Naive thymus-derived CD4-positive, alpha-beta T cell (primary cell): ENCODE measurements around the gene PXN. TPM values are rescaled to one million over a fixed set of nuclear protein-coding genes. Genes with fewer than 3 reads are reported as not detected.

ENCODE experiments used
- ATAC-seq: fragments of 150-1000 bp; cut with Tn5 transposase; 2 replicates; pipeline ENCODE4 v1.10.0; 2021; ENCODE audit warnings: mild to moderate bottlenecking, moderate library complexity
- CTCF ChIA-PET: fragments of 350-600 bp; sonication (Branson Sonifier 250); formaldehyde crosslinking; loops from one replicate; lab custom pipeline; 2021; ENCODE audit warnings: antibody characterized with exemption; lab: Charles Lee
- POLR2A ChIA-PET: fragments of 350-600 bp; sonication (Branson Sonifier 250); formaldehyde crosslinking; loops from one replicate; lab custom pipeline; 2021; ENCODE audit warnings: antibody characterized with exemption, inconsistent platforms; lab: Charles Lee
- DNase-seq, 9 donors: peaks; one replicate each; pipeline versions ENCODE4 v3.0.0 to v3.0.0-alpha.2; 2020 to 2022; ENCODE audit warnings: mixed read lengths in 1 of 9
- H3K27ac ChIP-seq: one replicate; pipeline ENCODE4 v1.7.0; 2013; ENCODE audit warnings: mild to moderate bottlenecking, low read depth, low read length, moderate library complexity
- H3K27me3 ChIP-seq, 2 donors: one replicate each; pipeline ENCODE4 v1.7.0; 2013; ENCODE audit warnings: low read length in 2 of 2, mild to moderate bottlenecking in 2 of 2, moderate library complexity in 2 of 2; ENCODE audit not compliant: control insufficient read depth in 2 of 2, insufficient read depth in 2 of 2
- H3K36me3 ChIP-seq, 3 experiments: 1 replicate in 2 of 3; 2 replicates in 1 of 3; pipeline ENCODE4 v1.7.0; 2013; ENCODE audit warnings: low read length in 3 of 3, mild to moderate bottlenecking in 3 of 3, moderate library complexity in 1 of 3; ENCODE audit not compliant: insufficient read depth in 3 of 3, control insufficient read depth in 2 of 3
- H3K4me1 ChIP-seq, 2 donors: one replicate each; pipeline ENCODE4 v1.7.0; 2013; ENCODE audit warnings: low read length in 2 of 2, mild to moderate bottlenecking in 2 of 2, moderate library complexity in 1 of 2; ENCODE audit not compliant: control insufficient read depth in 2 of 2, insufficient read depth in 2 of 2
- H3K4me3 ChIP-seq: 2 replicates; pipeline ENCODE4 v1.7.0; 2013; ENCODE audit warnings: mild to moderate bottlenecking, low read length
- H3K9me3 ChIP-seq, 3 experiments: 1 replicate in 2 of 3; 2 replicates in 1 of 3; pipeline ENCODE4 v1.7.0; 2013; ENCODE audit warnings: low read length in 3 of 3; ENCODE audit not compliant: control insufficient read depth in 2 of 3
- H3K27ac Mint-ChIP-seq, 9 donors: one replicate each; pipeline ENCODE4 v1.8.0; 2020 to 2022; ENCODE audit warnings: mixed read lengths in 9 of 9, mild to moderate bottlenecking in 8 of 9, moderate library complexity in 5 of 9, inconsistent platforms in 2 of 9
- H3K27me3 Mint-ChIP-seq, 5 donors: one replicate each; pipeline ENCODE4 v1.8.0; 2021 to 2022; ENCODE audit warnings: mixed read lengths in 5 of 5, mild to moderate bottlenecking in 1 of 5
- H3K36me3 Mint-ChIP-seq, 5 donors: one replicate each; pipeline ENCODE4 v1.8.0; 2020 to 2022; ENCODE audit warnings: mixed read lengths in 5 of 5, mild to moderate bottlenecking in 3 of 5, inconsistent platforms in 1 of 5
- H3K4me1 Mint-ChIP-seq, 7 donors: one replicate each; pipeline ENCODE4 v1.8.0; 2020 to 2022; ENCODE audit warnings: mixed read lengths in 7 of 7, mild to moderate bottlenecking in 3 of 7, inconsistent platforms in 1 of 7
- H3K4me3 Mint-ChIP-seq, 10 donors: one replicate each; pipeline ENCODE4 v1.8.0; 2020 to 2022; ENCODE audit warnings: mild to moderate bottlenecking in 10 of 10, mixed read lengths in 10 of 10, moderate library complexity in 6 of 10, inconsistent platforms in 2 of 10
- H3K9me3 Mint-ChIP-seq, 11 donors: one replicate each; pipeline ENCODE4 v1.8.0; 2020 to 2022; ENCODE audit warnings: mixed read lengths in 11 of 11, mild to moderate bottlenecking in 4 of 11, inconsistent platforms in 1 of 11, moderate library complexity in 1 of 11
- intact Hi-C, 2 donors: fragments of 100-400 bp; cut with micrococcal nuclease; formaldehyde crosslinking; loops; one replicate each; pipeline ENCODE4 v1.15.1; 2023
- polyA plus RNA-seq, 2 donors: library from polyadenylated mRNA; unstranded; fragments of 300-500 nt; fragmentation: Illumina TruSeq; gene quantifications; one replicate each; pipeline ENCODE4 v1.2.3, GENCODE V29; 2021
- total RNA-seq, 6 experiments: library from RNA in 5 of 6; stranded (reverse) in 5 of 6; gene quantifications; 1 replicate in 5 of 6; 2 replicates in 1 of 6; pipeline ENCODE4 v1.2.3 and lab custom pipeline; 2021 to 2026

Gene PXN
- 100 to 1,000 TPM; 103 to 202 (median 158) TPM for total RNA-seq
- 100 to 1,000 TPM in 1 of 2 donors, 10 to 100 TPM in 1; 84.3 to 114 TPM for polyA plus RNA-seq
- total RNA-seq (lab: John Stamatoyannopoulos, UW): 125 reads per million, percentile 88 among the genes with 10 or more reads in this experiment

DNA sequence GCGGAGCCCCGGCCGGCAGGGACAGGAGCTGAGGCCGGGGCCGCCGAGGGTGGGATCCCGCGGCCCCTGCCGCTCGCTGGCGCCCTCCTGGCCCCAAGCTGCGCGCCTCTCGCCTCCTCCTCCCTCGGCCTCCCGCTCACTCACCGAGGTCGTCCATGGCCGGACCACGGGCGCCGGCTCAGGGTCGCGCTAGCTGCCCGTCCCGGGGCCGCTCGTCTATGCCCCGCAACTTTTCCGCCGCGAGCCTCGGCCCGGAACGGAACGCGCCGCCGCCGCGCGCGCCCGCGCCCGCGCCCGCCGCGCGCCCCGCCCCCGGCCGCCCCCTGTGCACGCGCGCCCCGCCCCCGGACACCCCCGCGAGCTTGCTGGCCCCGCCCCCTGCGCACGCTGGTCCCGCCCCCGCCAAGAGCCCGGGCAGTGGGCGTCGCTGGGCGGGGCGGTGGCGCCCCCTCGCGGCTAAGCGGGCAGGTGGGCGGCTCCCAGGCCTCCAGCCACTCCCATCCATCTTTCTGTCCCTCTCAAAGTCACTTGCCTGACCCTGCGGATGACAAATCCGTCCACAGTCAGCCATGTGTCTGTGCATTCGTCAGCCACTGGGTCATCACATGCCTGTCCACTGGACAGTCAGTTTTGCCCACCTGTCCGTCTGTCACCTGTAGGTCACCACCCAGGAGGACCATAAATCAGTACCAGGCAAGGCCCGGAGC lies at the start of gene PXN:
PXN (minus strand) TSS at position 258 of the 707 bp plus-strand sequence; CDS start at position 157, 101 bp downstream.
- ChIA-PET CTCF (interaction anchor here (0.5 to 11.2 kb wide), 19 partner anchors 9 to 247 kb away, joined by 3 to 286 read pairs (median 5); partner anchors contain the start of genes RNU4-1, RPLP0 and SIRT4), POLR2A (interaction anchor here (0.9 to 9.6 kb wide), 9 partner anchors 9 to 64 kb away, joined by 3 to 235 read pairs (median 63); partner anchors contain the start of genes RNU4-1, RNU4-2 and RPLP0)
- DNase-seq (peak; percentile 83 to 98 (median 91)), ATAC-seq (peak; percentile 99)
- no peaks in the 10 kb centered on the region for H3K27me3 ChIP-seq
- Mint-ChIP-seq H3K4me3 (peak within 1 kb of the TSS; percentile 89 to 100 (median 93)), H3K27me3 (no peaks in the 10 kb centered on the region), H3K4me1 (peaks cover 17 to 46% (median 33%) of the 10 kb centered on the region in 7 donors), H3K9me3 (no peaks in the 10 kb centered on the region), H3K36me3 (peaks cover 3 to 29% (median 9%) of the 10 kb centered on the region in 5 donors), H3K27ac (peak within 1 kb of the TSS; percentile 86 to 97 (median 93))
- intact Hi-C loops: loop anchor here (1.0 to 2.0 kb wide), 9 partner anchors 13 to 277 kb away; partner anchors contain the start of genes RNU4-2 (in 2 of the 2), RPLP0 (in 2 of the 2), BICDL1 (in 1 of the 2) and SIRT4 (in 1 of the 2)
- peaks cover 29 to 40% of the 10 kb centered on the region in 2 donors for H3K4me1 ChIP-seq
- H3K9me3 ChIP-seq: no peaks in the 10 kb centered on the region
- peaks cover 0 to 6% (median 0%) of the 10 kb centered on the region in 3 experiments for H3K36me3 ChIP-seq
- peak within 1 kb of the TSS; percentile 76 for H3K4me3 ChIP-seq
- peak within 1 kb of the TSS; percentile 91 for H3K27ac ChIP-seq

DNA sequence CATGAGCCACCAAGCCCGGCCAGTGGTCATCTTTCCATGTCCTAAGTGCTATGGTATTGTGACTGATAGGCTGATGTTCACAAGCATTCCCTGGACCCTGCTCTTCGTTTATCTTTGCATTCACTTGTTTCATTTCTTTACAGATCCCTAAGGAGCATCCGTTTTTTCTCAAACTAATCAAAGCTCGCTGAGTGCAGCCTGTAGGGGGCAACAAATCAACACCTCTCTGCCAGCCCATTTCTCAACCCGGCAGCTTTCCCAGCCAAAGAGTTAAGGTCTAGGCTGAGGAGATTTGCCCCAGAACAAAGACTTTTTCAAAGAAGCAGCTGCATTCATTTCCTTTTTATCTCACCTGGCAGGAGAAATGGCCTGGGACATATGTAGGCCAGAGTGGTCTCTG lies 48.7 kb upstream of the PXN start:
- Mint-ChIP-seq H3K27ac (no peak overlapping the region), H3K36me3 (peaks cover 0 to 1% (median 0%) of the 10 kb centered on the region in 5 donors), H3K27me3 (peaks cover 0 to 4% (median 0%) of the 10 kb centered on the region in 5 donors), H3K4me3 (no peak overlapping the region), H3K9me3 (peaks cover 0 to 2% (median 0%) of the 10 kb centered on the region in 11 donors), H3K4me1 (peaks cover 4 to 16% (median 14%) of the 10 kb centered on the region in 7 donors)
- no peak overlapping the region for H3K4me3 ChIP-seq
- intact Hi-C loops: no loop called here
- no peaks in the 10 kb centered on the region for H3K27me3 ChIP-seq
- H3K9me3 ChIP-seq: no peaks in the 10 kb centered on the region
- DNase-seq (no peak), ATAC-seq (no peak)
- peaks cover 5 to 10% of the 10 kb centered on the region in 2 donors for H3K4me1 ChIP-seq
- CTCF ChIA-PET: no interaction called here
- POLR2A ChIA-PET: interaction anchor here (2.1 to 5.6 kb wide), 2 partner anchors 10 to 23 kb away, joined by 5 to 57 read pairs; partner anchors contain the start of gene SIRT4
- H3K27ac ChIP-seq: no peak overlapping the region
- no peaks in the 10 kb centered on the region for H3K36me3 ChIP-seq

- Mint-ChIP-seq H3K4me3 (peak within 1 kb of the TSS; percentile 87 to 100 (median 96)), H3K4me1 (peaks cover 0 to 16% (median 10%) of the 10 kb centered on the region in 7 donors), H3K27me3 (no peaks in the 10 kb centered on the region), H3K27ac (peak within 1 kb of the TSS; percentile 69 to 96 (median 87)), H3K36me3 (no peaks in the 10 kb centered on the region), H3K9me3 (no peaks in the 10 kb centered on the region)
- POLR2A ChIA-PET: interaction anchor here (0.7 to 4.8 kb wide), 11 partner anchors 10 to 829 kb away, joined by 3 to 118 read pairs (median 4); partner anchors contain the start of genes RNU4-1, RNU4-2 and RPLP0
- CTCF ChIA-PET: interaction anchor here (0.6 to 1.8 kb wide), 12 partner anchors 10 to 407 kb away, joined by 3 to 14 read pairs (median 3); partner anchors contain the start of genes PLA2G1B, RNU4-1, RNU4-2 and RPLP0
- Histone ChIP-seq H3K4me1 (peaks cover 0 to 4% of the 10 kb centered on the region in 2 donors), H3K27me3 (no peaks in the 10 kb centered on the region), H3K36me3 (no peaks in the 10 kb centered on the region), H3K27ac (peak within 1 kb of the TSS; percentile 72), H3K4me3 (peak within 1 kb of the TSS; percentile 98), H3K9me3 (no peaks in the 10 kb centered on the region)
- intact Hi-C loops: loop anchor here (1.0 to 2.0 kb wide), 6 partner anchors 9 to 167 kb away; partner anchors contain the start of genes RNU4-1 (in 2 of the 2), PXN (in 1 of the 2), RPLP0 (in 1 of the 2) and SRSF9 (in 1 of the 2)
- ATAC-seq (peak; percentile 100), DNase-seq (peak; percentile 65 to 90 (median 87))
Observed at GRCh38 chr12:120301962-120302815, 36.7 kb upstream of the PXN start, which contains the start of gene SIRT4. TSS of gene SIRT4 (plus strand) at chr12:120302321. CDS start at chr12:120303562, 1,241 bp downstream.

GRCh38 chr12:120292661-120293531 lies 27.4 kb upstream of the PXN start, which contains the start of gene RNU4-1:
TSS of gene RNU4-1 (minus strand) at chr12:120293237.
- peaks cover 0 to 14% (median 0%) of the 10 kb centered on the region in 5 donors for H3K27me3 Mint-ChIP-seq
- POLR2A ChIA-PET: interaction anchor here (0.6 to 9.8 kb wide), 39 partner anchors 7 to 1933 kb away, joined by 3 to 182 read pairs (median 5); partner anchors contain the start of genes BICDL1, COQ5, COX6A1 and DYNLL1
- peaks cover 0 to 9% (median 4%) of the 10 kb centered on the region in 7 donors for H3K4me1 Mint-ChIP-seq
- DNase-seq: peak; percentile 51 to 93 (median 89)
- no peak within 1 kb of the TSS for H3K4me3 Mint-ChIP-seq
- peak; percentile 58 for ATAC-seq
- Histone ChIP-seq H3K9me3 (no peaks in the 10 kb centered on the region), H3K4me3 (peak within 1 kb of the TSS; percentile 64), H3K27ac (peak within 1 kb of the TSS; percentile 100), H3K4me1 (no peaks in the 10 kb centered on the region), H3K27me3 (no peaks in the 10 kb centered on the region), H3K36me3 (peaks cover 0 to 4% (median 0%) of the 10 kb centered on the region in 3 experiments)
- peak within 1 kb of the TSS in 1 of 9 donors; percentile 62 for H3K27ac Mint-ChIP-seq
- no peaks in the 10 kb centered on the region for H3K9me3 Mint-ChIP-seq
- H3K36me3 Mint-ChIP-seq: no peaks in the 10 kb centered on the region
- intact Hi-C loops: loop anchor here (1.0 to 5.0 kb wide), 9 partner anchors 9 to 626 kb away; partner anchors contain the start of genes SIRT4 (in 2 of the 2), BICDL1 (in 1 of the 2), PRKAB1 (in 1 of the 2) and RAB35 (in 1 of the 2)
- CTCF ChIA-PET: interaction anchor here (0.6 to 2.8 kb wide), 9 partner anchors 9 to 92 kb away, joined by 3 to 14 read pairs (median 3); partner anchors contain the start of genes PXN, RPLP0 and SIRT4

DNA sequence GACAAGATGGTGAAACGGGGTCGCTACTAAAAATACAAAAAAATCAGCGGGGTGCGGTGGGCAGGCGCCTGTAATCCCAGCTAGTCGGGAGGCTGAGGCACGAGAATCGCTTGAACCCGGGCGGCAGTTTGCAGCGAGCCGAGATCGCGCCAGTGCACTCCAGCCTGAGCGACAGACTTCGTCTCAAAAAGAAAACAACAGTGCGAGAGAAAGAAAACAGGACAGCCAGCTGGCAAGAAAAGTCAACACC lies 26.8 kb upstream of the PXN start:
- intact Hi-C loops: loop anchor here (1.0 to 5.0 kb wide), 6 partner anchors 32 to 625 kb away; partner anchors contain the start of genes BICDL1 (in 1 of the 2), PRKAB1 (in 1 of the 2) and RAB35 (in 1 of the 2)
- peak overlapping the region; percentile 100 for H3K27ac ChIP-seq
- DNase-seq (no peak), ATAC-seq (peak; percentile 0)
- peak overlapping the region; percentile 64 for H3K4me3 ChIP-seq
- Mint-ChIP-seq H3K27ac (no peak overlapping the region), H3K4me3 (no peak overlapping the region), H3K36me3 (no peaks in the 10 kb centered on the region), H3K27me3 (peaks cover 0 to 15% (median 0%) of the 10 kb centered on the region in 5 donors), H3K4me1 (peaks cover 0 to 9% (median 4%) of the 10 kb centered on the region in 7 donors), H3K9me3 (no peaks in the 10 kb centered on the region)
- CTCF ChIA-PET: interaction anchor here (1.0 to 2.8 kb wide), 6 partner anchors 10 to 91 kb away, joined by 3 to 14 read pairs (median 4); partner anchors contain the start of genes PXN, RPLP0 and SIRT4
- no peaks in the 10 kb centered on the region for H3K9me3 ChIP-seq
- no peaks in the 10 kb centered on the region for H3K27me3 ChIP-seq
- H3K4me1 ChIP-seq: no peaks in the 10 kb centered on the region
- H3K36me3 ChIP-seq: peaks cover 0 to 4% (median 0%) of the 10 kb centered on the region in 3 experiments
- POLR2A ChIA-PET: interaction anchor here (0.6 to 9.8 kb wide), 36 partner anchors 8 to 1509 kb away, joined by 3 to 182 read pairs (median 8); partner anchors contain the start of genes BICDL1, COQ5, COX6A1 and DYNLL1
